Measurements from ENCODE around the gene FARS2.

Gene FARS2

GRCh38 chr6:5383856-5384255 is 122.5 kb downstream of the FARS2 start:
- peaks cover 17% of the 10 kb centered on the region for H3K36me3 Mint-ChIP-seq
- no peak overlapping the region for H3K4me3 Mint-ChIP-seq
- H3K27me3 Mint-ChIP-seq: no peaks in the 10 kb centered on the region
- peaks cover 3% of the 10 kb centered on the region for H3K4me1 Mint-ChIP-seq (ENCODE audit: low read depth)
- H3K9me3 Mint-ChIP-seq (ENCODE audit: low read depth): peaks cover 7% of the 10 kb centered on the region
- no peak overlapping the region for H3K27ac Mint-ChIP-seq

GRCh38 chr6:5384276-5384675 is 123.0 kb downstream of the FARS2 start:
- Mint-ChIP-seq H3K36me3 (peaks cover 13% of the 10 kb centered on the region), H3K27me3 (no peaks in the 10 kb centered on the region)

GRCh38 chr6:5388326-5388725 is 127.0 kb downstream of the FARS2 start:
- no peak overlapping the region for H3K4me3 Mint-ChIP-seq
- no peaks in the 10 kb centered on the region for H3K27me3 Mint-ChIP-seq
- H3K36me3 Mint-ChIP-seq: no peaks in the 10 kb centered on the region
- H3K9me3 Mint-ChIP-seq (ENCODE audit: low read depth): no peaks in the 10 kb centered on the region
- peaks cover 5% of the 10 kb centered on the region for H3K4me1 Mint-ChIP-seq (ENCODE audit: low read depth)
- no peak overlapping the region for H3K27ac Mint-ChIP-seq

More at GRCh38 chr6:5384276-5384675, 123.0 kb downstream of the FARS2 start:
- Mint-ChIP-seq H3K4me1 (ENCODE audit: low read depth) (peaks cover 5% of the 10 kb centered on the region), H3K27ac (no peak overlapping the region), H3K4me3 (no peak overlapping the region), H3K9me3 (ENCODE audit: low read depth) (peaks cover 4% of the 10 kb centered on the region)

- no peaks in the 10 kb centered on the region for H3K36me3 Mint-ChIP-seq
- H3K4me1 Mint-ChIP-seq (ENCODE audit: low read depth): peaks cover 2% of the 10 kb centered on the region
- no peak overlapping the region for H3K4me3 Mint-ChIP-seq
- no peaks in the 10 kb centered on the region for H3K27me3 Mint-ChIP-seq
- H3K27ac Mint-ChIP-seq: no peak overlapping the region
- no peaks in the 10 kb centered on the region for H3K9me3 Mint-ChIP-seq (ENCODE audit: low read depth)
Measured at GRCh38 chr6:5389086-5389745, 127.9 kb downstream of the FARS2 start.

GRCh38 chr6:5390177-5390576 is 128.9 kb downstream of the FARS2 start:
- Mint-ChIP-seq H3K27ac (no peak overlapping the region), H3K4me1 (ENCODE audit: low read depth) (peaks cover 2% of the 10 kb centered on the region), H3K4me3 (no peak overlapping the region), H3K9me3 (ENCODE audit: low read depth) (no peaks in the 10 kb centered on the region), H3K36me3 (no peaks in the 10 kb centered on the region), H3K27me3 (no peaks in the 10 kb centered on the region)

- H3K4me1 Mint-ChIP-seq (ENCODE audit: low read depth): peaks cover 4% of the 10 kb centered on the region
Measured at GRCh38 chr6:5394280-5394679, 133.0 kb downstream of the FARS2 start.

GRCh38 chr6:5395719-5396118 is 134.4 kb downstream of the FARS2 start:
- no peaks in the 10 kb centered on the region for H3K27me3 Mint-ChIP-seq
- no peak overlapping the region for H3K4me3 Mint-ChIP-seq
- H3K27ac Mint-ChIP-seq: no peak overlapping the region
- no peaks in the 10 kb centered on the region for H3K36me3 Mint-ChIP-seq
- peaks cover 10% of the 10 kb centered on the region for H3K4me1 Mint-ChIP-seq (ENCODE audit: low read depth)
- no peaks in the 10 kb centered on the region for H3K9me3 Mint-ChIP-seq (ENCODE audit: low read depth)

More at GRCh38 chr6:5394280-5394679, 133.0 kb downstream of the FARS2 start:
- Mint-ChIP-seq H3K9me3 (ENCODE audit: low read depth) (no peaks in the 10 kb centered on the region), H3K27me3 (no peaks in the 10 kb centered on the region), H3K4me3 (no peak overlapping the region), H3K36me3 (no peaks in the 10 kb centered on the region), H3K27ac (no peak overlapping the region)

GRCh38 chr6:5398530-5398929 is 137.2 kb downstream of the FARS2 start:
- H3K4me1 Mint-ChIP-seq (ENCODE audit: low read depth): peaks cover 13% of the 10 kb centered on the region
- H3K9me3 Mint-ChIP-seq (ENCODE audit: low read depth): no peaks in the 10 kb centered on the region
- H3K27ac Mint-ChIP-seq: no peak overlapping the region
- no peaks in the 10 kb centered on the region for H3K27me3 Mint-ChIP-seq
- H3K4me3 Mint-ChIP-seq: no peak overlapping the region
- H3K36me3 Mint-ChIP-seq: peaks cover 4% of the 10 kb centered on the region

- H3K27me3 Mint-ChIP-seq: no peaks in the 10 kb centered on the region
- no peaks in the 10 kb centered on the region for H3K9me3 Mint-ChIP-seq (ENCODE audit: low read depth)
- no peak overlapping the region for H3K27ac Mint-ChIP-seq
- peaks cover 4% of the 10 kb centered on the region for H3K36me3 Mint-ChIP-seq
- H3K4me3 Mint-ChIP-seq: no peak overlapping the region
- peaks cover 14% of the 10 kb centered on the region for H3K4me1 Mint-ChIP-seq (ENCODE audit: low read depth)
Measured at GRCh38 chr6:5399391-5399790, 138.1 kb downstream of the FARS2 start.

- Mint-ChIP-seq H3K36me3 (peaks cover 10% of the 10 kb centered on the region), H3K27me3 (no peaks in the 10 kb centered on the region), H3K9me3 (ENCODE audit: low read depth) (no peaks in the 10 kb centered on the region), H3K4me3 (no peak overlapping the region), H3K4me1 (ENCODE audit: low read depth) (peaks cover 14% of the 10 kb centered on the region), H3K27ac (no peak overlapping the region)
Measured at GRCh38 chr6:5401845-5402738, 140.8 kb downstream of the FARS2 start.

- H3K9me3 Mint-ChIP-seq (ENCODE audit: low read depth): no peaks in the 10 kb centered on the region
- no peak overlapping the region for H3K27ac Mint-ChIP-seq
- H3K4me3 Mint-ChIP-seq: no peak overlapping the region
- H3K36me3 Mint-ChIP-seq: peaks cover 10% of the 10 kb centered on the region
- peaks cover 14% of the 10 kb centered on the region for H3K4me1 Mint-ChIP-seq (ENCODE audit: low read depth)
- no peaks in the 10 kb centered on the region for H3K27me3 Mint-ChIP-seq
Measured at GRCh38 chr6:5403076-5403475, 141.8 kb downstream of the FARS2 start.

GRCh38 chr6:5403609-5404008 is 142.3 kb downstream of the FARS2 start:
- Mint-ChIP-seq H3K4me3 (no peak overlapping the region), H3K9me3 (ENCODE audit: low read depth) (no peaks in the 10 kb centered on the region), H3K27me3 (no peaks in the 10 kb centered on the region), H3K27ac (no peak overlapping the region), H3K36me3 (peaks cover 10% of the 10 kb centered on the region), H3K4me1 (ENCODE audit: low read depth) (peaks cover 11% of the 10 kb centered on the region)

GRCh38 chr6:5405976-5406375 is 144.7 kb downstream of the FARS2 start:
- Mint-ChIP-seq H3K9me3 (ENCODE audit: low read depth) (no peaks in the 10 kb centered on the region), H3K27ac (no peak overlapping the region), H3K4me1 (ENCODE audit: low read depth) (peaks cover 3% of the 10 kb centered on the region), H3K4me3 (no peak overlapping the region), H3K27me3 (no peaks in the 10 kb centered on the region), H3K36me3 (peaks cover 14% of the 10 kb centered on the region)

- no peak overlapping the region for H3K4me3 Mint-ChIP-seq
- H3K27me3 Mint-ChIP-seq: no peaks in the 10 kb centered on the region
- no peak overlapping the region for H3K27ac Mint-ChIP-seq
Measured at GRCh38 chr6:5411414-5411813, 150.1 kb downstream of the FARS2 start.

GRCh38 chr6:5412017-5412416 is 150.7 kb downstream of the FARS2 start:
- H3K36me3 Mint-ChIP-seq: peaks cover 15% of the 10 kb centered on the region

More at GRCh38 chr6:5411414-5411813, 150.1 kb downstream of the FARS2 start:
- Mint-ChIP-seq H3K4me1 (ENCODE audit: low read depth) (no peaks in the 10 kb centered on the region), H3K36me3 (peaks cover 16% of the 10 kb centered on the region), H3K9me3 (ENCODE audit: low read depth) (no peaks in the 10 kb centered on the region)

More at GRCh38 chr6:5412017-5412416, 150.7 kb downstream of the FARS2 start:
- H3K4me3 Mint-ChIP-seq: no peak overlapping the region
- no peaks in the 10 kb centered on the region for H3K9me3 Mint-ChIP-seq (ENCODE audit: low read depth)
- no peaks in the 10 kb centered on the region for H3K4me1 Mint-ChIP-seq (ENCODE audit: low read depth)
- H3K27me3 Mint-ChIP-seq: no peaks in the 10 kb centered on the region
- H3K27ac Mint-ChIP-seq: no peak overlapping the region
